Hippocampal formation (tissue), 2 donors: ENCODE data around the gene DAPK1.

Experiments
- DNase-seq, 2 donors: peaks; one replicate each; lab custom pipeline; 2025; lab: John Stamatoyannopoulos, UW

DAPK1 gene

DNA sequence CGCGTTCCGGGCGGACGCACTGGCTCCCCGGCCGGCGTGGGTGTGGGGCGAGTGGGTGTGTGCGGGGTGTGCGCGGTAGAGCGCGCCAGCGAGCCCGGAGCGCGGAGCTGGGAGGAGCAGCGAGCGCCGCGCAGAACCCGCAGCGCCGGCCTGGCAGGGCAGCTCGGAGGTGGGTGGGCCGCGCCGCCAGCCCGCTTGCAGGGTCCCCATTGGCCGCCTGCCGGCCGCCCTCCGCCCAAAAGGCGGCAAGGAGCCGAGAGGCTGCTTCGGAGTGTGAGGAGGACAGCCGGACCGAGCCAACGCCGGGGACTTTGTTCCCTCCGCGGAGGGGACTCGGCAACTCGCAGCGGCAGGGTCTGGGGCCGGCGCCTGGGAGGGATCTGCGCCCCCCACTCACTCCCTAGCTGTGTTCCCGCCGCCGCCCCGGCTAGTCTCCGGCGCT is at the start of gene DAPK1:
Gene DAPK1 (plus strand): TSS at position 264 of the 442 bp plus-strand sequence. CDS start 1,211 bp downstream, outside the sequence.
- DNase-seq: peak in 1 of 2 donors; percentile 31

DNA sequence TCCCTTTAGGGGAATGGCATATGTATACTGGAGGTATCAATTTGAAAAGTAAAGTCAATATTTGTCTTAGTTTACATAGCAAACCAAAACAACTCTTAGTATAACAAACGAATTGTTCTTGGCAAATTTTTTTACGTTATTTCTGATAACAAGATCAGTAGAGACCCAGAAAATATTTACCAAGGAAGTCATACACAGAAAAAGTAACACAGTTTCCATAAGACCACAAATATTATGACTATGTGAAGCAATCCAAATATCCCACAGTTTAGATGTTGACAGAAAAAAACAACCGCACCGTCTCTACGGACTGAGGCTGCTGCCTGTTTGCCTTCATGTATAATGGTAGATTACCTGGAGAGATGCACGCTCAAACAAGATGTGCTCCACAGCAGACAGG is 46.5 kb upstream of the DAPK1 start:
- no peak for DNase-seq

DNA sequence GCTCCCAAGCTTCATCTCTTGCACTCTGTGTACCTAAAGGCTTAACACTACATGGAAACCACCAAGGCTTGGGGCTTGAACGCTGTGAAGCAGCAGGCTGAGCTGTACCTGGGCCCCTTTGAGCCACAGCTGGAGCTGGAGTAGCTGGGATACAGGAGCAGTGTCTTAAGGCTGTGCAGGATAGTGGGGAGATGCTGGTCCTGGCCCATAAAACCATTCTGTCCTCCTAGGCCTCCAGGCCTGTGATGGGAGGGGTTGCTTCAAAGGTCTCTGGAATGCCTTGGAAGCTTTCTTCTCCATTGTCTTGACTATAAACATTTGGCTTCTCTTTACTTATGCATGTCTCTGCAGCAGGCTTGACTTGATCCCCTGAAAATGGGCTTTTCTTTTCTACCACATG is 42.3 kb upstream of the DAPK1 start:
- DNase-seq: no peak

DNA sequence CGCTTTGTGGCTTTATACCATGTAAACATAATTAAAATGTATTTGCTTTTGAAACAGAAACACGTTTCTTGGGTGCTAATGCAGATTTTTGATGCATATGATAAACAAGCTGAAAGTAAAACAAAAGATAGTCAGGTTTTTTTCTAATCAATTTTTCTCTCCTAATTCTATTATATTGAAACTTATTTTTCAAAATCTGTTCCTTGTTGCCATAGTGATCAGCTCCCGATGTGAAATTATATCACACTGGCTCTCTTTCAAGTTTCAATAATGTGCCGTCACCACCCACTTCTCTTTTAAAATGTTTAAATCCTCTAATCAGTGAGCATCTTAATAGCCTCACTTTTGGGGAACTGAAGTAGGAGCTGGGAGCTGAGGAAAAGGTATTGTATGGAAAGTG is 36.4 kb upstream of the DAPK1 start:
- no peak for DNase-seq

DNA sequence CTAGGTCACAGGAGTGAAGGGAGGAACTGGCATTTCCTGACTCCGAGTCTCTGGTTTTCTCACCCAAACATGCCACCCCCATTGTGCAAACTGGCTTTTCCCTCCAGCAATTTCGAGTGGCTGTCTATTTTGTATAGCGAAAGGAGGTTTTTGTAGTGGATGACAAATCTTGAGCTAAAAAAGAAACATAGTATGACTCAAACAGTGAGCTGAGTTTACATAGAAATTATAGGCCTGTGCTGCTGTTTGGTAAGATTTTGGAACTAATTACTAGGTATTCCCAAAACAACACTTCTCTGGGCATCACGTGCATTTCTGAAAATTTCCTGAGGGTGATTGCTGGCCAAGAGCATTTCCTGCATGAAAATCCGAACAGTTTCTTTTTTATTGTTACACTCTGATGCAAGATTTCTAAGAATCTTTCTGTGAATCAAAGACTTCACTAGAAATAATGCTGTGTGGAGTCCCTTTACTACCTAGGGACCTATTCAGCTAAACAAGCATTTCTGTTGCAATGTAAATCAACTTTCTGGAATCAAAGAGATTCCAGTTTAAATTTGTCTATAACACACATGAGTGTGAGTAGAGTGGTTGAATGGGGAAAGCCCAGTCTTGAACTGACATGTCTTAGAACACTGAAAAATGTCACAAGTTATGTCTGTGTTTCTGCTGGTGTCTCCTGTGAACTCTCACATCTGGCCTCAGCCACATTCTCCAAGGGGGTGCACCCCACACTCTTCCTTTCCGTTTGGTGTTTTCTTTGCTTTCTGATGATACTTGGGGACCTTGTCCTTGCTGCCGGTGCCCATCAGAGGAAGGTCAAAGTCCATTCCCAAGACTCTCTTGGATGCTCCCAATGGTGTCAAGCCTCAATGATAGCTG is 33.3 kb upstream of the DAPK1 start:
- DNase-seq: no peak

DNA sequence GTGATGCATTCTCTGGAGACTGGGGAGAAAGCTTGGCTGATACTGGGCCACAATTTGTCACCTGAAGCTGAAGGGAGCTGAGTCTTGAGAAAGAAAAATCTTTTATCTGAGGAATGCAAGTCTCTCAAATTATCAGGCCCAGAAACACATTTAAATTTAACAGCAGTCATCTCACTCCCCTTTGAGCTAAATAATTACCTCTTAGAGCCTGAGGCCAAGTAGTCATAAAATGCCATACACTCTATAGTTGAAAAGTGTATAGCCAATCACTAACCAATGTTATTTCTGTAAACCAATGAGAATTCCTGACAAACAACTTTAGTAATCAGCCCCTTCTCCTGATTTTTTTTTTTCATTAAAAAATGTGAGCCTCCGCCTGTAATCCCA is 32.7 kb upstream of the DAPK1 start:
- no peak for DNase-seq

DNA sequence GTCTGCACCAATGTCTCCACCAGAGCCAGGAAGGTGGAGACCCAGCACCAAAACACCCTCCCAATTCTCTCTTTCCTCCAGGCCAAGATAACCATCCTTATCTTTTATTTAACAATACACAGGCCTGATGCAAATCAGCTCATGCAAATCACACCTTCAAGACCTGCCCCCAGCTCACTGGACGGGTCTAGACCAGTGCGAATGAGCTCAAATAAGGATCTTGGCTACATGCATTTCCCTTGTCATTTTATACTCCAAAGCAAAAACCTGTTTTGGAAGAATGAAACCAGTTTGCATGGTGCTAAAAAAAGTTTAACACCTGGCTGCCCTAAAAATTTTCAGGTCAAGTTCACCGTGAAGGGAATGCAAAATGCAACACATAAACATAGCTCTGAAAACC is 31.9 kb upstream of the DAPK1 start:
- no peak for DNase-seq

DNA sequence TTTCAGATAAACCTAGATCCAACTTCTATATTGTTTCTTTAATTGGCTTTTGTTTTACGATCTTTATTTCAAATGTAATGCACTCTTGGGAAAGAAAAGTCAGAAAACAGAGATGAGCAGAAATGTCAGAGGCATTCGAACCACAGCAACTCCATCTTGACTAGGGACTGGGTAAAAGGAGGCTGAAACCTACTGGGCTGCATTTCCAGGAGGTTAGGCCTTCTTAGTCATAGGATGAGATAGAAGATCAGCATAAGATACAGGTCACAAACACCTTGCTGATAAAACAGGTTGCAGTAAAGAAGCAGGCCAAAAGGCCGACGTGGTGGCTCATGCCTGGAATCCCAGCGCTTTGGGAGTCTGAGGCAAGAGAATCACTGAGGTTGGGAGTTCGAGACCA is 30.5 kb upstream of the DAPK1 start:
- DNase-seq: no peak

DNA sequence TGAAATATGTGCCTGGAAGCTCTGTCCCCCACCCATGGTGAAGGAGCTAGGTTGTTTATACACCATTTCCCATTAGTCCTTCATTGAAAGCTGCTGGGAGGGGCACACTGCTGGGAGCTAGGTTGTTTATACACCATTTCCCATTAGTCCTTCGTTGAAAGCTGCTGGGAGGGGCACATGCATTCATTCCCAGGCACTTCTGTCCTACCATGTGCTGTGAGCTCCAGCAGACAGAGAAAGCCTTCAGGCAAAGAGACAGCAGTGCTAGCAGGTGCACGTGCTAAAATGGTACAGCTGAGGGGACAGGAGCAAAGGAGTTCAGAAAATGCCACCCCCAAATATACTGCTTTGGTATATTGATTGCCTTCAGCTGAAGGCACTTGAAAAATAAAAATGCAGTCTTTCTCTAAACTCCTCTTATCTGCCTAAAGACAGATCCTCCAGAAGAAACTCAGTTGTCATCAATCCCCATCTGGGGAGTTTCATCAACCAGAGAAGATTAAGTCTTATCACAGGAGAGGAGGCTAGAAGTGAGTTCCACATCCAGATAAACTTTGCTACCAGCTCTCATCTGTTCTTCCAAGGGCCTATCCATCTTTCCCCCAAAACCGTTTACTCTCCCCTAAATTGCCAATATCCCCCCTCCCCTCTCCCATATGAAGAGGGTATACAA is 27.7 kb upstream of the DAPK1 start:
- DNase-seq: no peak

DNA sequence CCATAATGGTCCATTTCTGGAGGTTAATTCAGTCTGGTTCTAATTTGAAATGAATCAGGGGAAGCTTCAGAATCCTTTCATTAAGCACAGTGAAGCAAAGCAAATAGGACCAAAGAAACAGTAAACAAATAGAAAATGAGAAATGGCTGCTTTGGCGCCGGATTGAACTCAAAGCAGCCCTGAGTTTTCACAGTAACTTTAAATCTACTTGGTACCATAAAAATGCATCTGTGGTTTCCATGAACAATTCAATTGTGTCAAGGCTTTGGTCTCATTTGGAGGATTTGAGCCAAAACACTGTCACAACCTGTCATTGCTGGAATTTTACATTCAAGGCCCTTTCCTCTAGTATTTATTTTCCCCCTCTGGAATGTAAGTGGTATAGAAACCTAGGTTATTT is 25.9 kb upstream of the DAPK1 start:
- no peak for DNase-seq

DNA sequence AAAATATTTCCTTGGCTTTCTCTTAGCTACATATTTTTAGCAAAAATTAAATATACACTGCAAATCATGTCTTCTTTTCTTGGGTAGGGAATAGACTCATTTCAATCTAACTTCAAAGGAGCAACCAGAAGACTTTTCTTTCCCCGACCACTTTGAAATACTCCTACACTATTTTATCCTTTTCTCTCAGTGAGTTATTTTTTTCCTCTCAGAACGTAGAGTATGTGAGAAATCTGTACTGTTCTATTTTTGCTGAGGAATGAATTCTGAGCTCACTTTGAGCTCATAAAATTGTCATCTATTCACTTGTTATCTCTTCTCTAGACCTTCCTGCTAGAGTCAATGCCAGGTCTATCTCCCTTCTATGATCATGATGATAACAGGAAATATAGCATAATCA is 22.2 kb upstream of the DAPK1 start:
- DNase-seq: no peak

DNA sequence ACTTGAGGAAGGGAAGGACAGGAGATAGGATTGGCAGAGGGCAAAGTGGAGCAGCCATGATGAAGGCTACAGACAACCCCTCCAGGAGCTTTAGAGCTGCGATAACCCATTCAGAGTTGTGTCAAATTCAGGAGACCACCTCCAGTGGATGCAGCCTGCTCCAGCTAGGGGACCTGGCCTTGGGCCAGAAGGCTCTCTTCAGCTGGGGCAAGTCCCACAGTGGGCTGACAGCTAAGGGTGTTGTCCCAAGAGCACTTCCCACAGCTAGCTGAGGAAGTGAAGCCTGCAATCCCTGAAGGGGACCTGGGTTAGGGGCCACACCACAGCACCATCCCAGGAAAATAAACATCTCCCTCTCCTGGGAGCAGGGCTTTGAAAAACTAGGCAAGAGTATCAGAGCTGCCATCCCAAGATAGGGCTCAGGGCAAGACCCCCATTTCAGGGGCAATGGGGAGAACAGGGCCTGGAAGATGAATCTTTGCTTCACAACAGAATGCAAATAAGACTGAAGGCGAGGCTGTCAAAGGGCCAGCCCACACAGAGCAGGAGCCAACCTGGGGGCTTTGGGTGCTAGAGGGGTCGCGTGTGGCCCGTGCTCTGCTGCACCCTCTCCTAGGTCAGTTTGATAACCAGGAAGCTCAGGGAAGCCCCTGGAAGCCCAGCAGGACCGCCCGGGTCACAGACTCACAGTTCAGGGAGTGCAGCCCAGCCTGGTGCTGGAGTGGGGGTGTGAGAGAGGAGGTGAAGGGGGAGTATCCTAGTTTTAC is 19.3 kb upstream of the DAPK1 start:
- no peak for DNase-seq

DNA sequence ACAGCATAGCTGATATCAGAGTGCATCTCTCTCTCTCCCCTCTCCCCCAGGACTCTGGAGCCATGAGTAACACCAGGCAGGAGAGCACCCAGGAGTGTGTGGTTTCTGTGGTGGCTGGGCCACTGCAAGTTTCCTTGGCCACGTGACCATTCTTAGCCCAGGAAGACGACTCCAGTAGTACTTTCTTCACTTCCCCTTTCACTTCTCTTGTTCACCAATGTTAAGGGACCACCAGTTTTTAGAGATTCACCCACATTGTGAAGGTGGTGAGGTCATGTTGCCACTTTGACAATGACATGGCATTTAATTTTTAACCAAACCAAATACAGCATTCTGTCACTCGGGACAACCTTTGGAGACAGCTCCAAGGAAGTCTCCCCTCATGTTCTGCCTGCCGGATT is 17.9 kb upstream of the DAPK1 start:
- DNase-seq: no peak

DNA sequence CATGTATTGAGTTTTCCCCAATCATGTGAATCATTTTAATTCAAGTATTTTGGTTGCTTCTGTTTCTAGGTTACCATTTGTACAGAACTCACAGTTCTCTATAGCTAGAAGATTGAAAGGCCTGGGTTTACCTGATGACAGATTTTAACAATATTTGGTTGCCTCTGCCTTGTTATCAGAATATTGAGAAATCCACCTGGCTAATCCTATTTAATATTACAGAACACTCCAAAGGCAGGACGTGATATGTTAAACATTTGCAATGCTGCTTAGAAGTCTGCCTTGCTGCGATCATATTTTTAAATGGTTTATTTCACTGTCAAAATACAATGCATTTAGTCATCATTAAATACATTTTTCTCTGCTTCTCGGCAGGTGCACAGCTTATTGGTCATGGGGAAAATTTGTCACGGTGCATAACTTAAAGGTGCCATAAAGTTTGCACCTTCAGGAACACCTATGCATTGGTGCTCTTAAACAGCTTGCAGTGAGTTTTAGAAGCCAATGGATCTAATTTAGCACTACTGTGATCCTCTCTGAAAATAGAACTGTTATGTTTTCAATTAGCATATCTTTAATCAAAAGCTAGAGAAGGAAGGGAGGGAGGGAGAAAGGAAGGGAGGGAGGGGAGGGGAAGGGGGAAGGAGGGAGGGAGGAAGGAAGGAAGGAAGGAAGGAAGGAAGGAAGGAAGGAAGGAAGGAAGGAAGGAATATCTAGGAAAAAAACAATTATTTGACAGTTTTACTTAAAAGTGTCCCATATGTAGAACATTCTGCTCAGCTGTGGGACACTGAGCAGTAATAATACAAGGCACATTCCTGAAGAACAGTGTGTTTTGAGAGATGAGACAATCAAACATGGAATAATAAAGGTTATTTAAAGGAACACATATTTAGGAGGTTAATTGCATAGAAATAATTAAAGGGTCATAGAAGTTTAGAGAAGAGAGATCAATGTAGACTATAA is 15.5 kb upstream of the DAPK1 start:
- DNase-seq: no peak

DNA sequence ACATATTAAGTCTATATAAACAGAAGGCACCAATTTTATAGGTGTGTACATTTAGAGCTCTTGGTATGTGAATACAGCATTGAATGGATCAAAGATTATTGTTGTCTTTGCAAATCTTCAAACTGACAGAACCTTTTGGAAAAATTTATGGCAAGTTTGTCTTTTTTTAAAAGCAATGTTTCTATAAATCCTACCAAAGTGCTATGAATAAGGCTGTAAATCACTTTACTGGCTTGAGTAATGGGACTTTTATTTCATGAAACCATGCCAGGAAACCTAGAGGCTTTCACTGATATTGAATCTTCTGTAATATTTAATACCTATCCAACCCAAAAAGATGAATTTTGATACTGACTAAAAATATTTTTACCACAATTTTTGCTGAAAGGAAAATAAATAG is 7.4 kb upstream of the DAPK1 start:
- no peak for DNase-seq

DNA sequence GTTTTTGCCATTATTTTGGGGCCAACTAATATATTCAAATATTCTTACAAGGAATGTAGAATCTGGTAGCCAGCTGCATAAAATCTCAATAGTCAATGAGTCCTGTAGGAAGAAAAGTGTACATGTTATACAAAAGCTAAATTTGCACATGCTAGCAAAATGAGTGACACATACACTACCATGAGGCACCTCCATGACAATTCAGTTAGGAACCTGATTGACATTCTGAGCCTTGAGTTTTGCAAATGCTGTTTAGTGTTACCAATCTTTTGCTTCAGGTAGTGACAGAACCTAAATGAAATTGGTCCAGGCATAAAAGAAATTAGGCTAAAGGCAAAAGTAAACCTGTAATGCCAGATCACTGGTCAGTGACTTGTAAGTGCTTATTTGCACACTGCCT is 6.8 kb upstream of the DAPK1 start:
- no peak for DNase-seq

DNA sequence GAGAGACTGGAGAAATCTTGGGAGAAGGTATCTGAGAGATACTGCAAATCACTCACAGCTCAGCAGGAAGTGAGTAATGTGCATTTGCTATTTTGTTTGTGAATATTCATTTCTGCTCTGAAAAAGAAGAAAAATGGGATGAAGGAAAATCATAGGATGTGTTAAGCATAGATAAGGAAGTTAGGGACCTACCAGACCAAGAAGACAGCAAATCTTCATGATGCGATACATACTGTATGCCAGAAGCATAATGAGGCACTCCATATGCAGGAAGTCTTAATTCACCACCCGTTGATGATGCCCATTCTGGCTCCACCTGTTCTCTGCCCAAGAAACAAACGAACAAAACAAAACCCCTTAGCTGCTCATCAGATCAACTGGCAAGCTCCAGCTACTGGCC is 6.1 kb upstream of the DAPK1 start:
- no peak for DNase-seq

DNA sequence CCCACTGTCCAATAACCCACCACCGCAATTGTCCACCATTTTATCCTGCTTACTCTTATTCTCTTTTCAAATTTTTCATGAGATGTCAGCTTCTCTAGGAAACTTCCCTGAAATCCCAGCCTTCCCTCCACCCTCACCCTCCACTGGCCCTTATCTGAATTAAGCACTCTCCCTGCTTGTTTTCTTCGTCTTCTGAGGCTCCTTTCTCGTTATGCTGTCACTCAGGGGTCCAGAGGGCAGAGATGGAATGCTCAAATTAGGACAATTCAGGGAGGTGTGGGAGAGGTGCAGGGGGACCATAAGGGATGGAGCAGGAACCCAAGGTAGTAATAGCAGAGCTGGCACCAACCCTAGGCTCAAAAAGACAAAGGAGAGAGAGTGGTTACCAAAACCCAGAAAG is 5.0 kb upstream of the DAPK1 start:
- no peak for DNase-seq

DNA sequence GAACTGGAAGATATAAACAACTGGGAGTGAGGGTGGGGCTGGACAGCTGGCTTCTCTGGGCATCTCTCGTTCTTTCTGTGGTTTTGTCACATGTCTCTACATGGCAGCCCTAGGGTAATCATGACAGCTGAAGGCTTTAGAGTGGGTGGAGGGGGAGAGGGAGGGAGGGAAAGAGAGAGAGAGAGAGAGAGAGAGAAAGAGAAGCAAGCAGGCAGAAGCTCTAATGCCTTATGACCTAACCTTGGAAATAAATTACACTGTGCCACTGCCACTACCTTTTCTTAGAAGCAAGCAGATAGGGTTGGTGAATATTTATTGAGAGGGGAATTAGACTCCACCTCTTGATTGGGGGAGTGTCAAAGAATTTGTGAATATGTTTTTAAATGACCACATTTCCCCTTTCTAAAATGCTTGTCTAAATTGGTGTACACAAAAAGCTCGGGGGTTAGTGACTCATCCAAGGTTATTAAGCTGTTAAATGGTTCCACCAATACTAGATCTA is 2.6 kb upstream of the DAPK1 start:
- no peak for DNase-seq

DNA sequence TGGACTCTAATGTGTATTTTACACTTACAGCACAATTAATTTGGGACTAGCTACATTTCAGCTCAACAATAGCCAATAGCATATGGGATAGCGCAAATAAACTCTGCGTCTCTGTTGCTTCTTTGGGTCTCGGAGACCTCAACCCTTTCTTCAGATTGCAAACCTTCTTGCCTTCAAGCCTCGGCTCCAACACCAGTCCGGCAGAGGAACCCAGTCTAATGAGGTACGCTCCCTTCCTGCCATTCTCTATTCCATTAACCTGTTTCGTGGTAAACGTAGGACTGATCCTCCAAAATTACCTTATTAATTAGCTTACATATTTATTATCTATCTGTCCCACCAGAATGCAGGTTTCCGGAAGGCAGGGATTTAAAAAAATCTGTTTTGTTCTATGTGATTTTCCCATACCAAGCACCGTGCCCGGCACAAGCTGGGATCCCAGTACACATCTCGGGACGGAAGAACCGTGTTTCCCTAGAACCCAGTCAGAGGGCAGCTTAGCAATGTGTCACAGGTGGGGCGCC is 525 bp upstream of the DAPK1 start:
- DNase-seq: no peak
